Liver (tissue), 9 donors: ENCODE results near the gene SEC14L6. TPM values are rescaled to one million over a fixed set of nuclear protein-coding genes. Genes with fewer than 3 reads are reported as not detected.

ENCODE experiments used
- DNase-seq: peaks from one replicate; pipeline ENCODE4 v3.0.0-alpha.2; 2017; ENCODE audit warnings: low spot score
- H3K27ac ChIP-seq, 2 donors: one replicate each; pipeline ENCODE4 v1.7.0; 2013; ENCODE audit warnings: inconsistent platforms in 2 of 2, low read length in 2 of 2, control low read depth in 1 of 2, low read depth in 1 of 2, mild to moderate bottlenecking in 1 of 2
- H3K27me3 ChIP-seq, 4 donors: one replicate each; pipeline versions ENCODE4 v1.6.1 to v1.7.0; 2013; ENCODE audit warnings: low read length in 3 of 4, inconsistent platforms in 1 of 4, mild to moderate bottlenecking in 1 of 4, moderate library complexity in 1 of 4; ENCODE audit not compliant: control insufficient read depth in 4 of 4, insufficient read depth in 4 of 4
- H3K36me3 ChIP-seq, 4 donors: one replicate each; pipeline versions ENCODE4 v1.6.1 to v1.7.0; 2013; ENCODE audit warnings: low read length in 3 of 4, mild to moderate bottlenecking in 3 of 4, low read depth in 1 of 4, moderate library complexity in 1 of 4; ENCODE audit not compliant: control insufficient read depth in 4 of 4, insufficient read depth in 3 of 4
- H3K4me1 ChIP-seq, 4 donors: one replicate each; pipeline versions ENCODE4 v1.6.1 to v1.7.0; 2013; ENCODE audit warnings: low read length in 3 of 4, mild to moderate bottlenecking in 3 of 4, moderate library complexity in 1 of 4; ENCODE audit not compliant: control insufficient read depth in 4 of 4, insufficient read depth in 4 of 4
- H3K4me3 ChIP-seq, 3 donors: one replicate each; pipeline versions ENCODE4 v1.6.1 to v1.7.0; 2013; ENCODE audit warnings: low read length in 3 of 3, control low read depth in 1 of 3, low read depth in 1 of 3, mild to moderate bottlenecking in 1 of 3
- H3K9ac ChIP-seq, 2 donors: one replicate each; pipeline ENCODE4 v1.7.0; 2013; ENCODE audit warnings: low read length in 2 of 2, mild to moderate bottlenecking in 2 of 2, moderate library complexity in 2 of 2, control low read depth in 1 of 2, low read depth in 1 of 2
- H3K9me3 ChIP-seq, 4 donors: one replicate each; pipeline versions ENCODE4 v1.6.1 to v1.7.0; 2013; ENCODE audit warnings: low read length in 3 of 4; ENCODE audit not compliant: control insufficient read depth in 4 of 4
- ATF3 ChIP-seq: IDR thresholded peaks from 2 replicates; pipeline ENCODE4 v1.6.1; 2016; ENCODE audit warnings: antibody characterized with exemption
- EGR1 ChIP-seq, 2 donors: IDR thresholded peaks; 2 replicates each; pipeline ENCODE4 v1.6.1; 2016 to 2018; ENCODE audit warnings: antibody characterized with exemption in 2 of 2, low read depth in 2 of 2
- FOXA1 ChIP-seq: IDR thresholded peaks from 2 replicates; pipeline ENCODE4 v1.6.1; 2016; ENCODE audit warnings: antibody characterized with exemption
- FOXA2 ChIP-seq: IDR thresholded peaks from 2 replicates; pipeline ENCODE4 v1.6.1; 2016; ENCODE audit warnings: antibody characterized with exemption
- GABPA ChIP-seq, 2 donors: IDR thresholded peaks in 1 of 2; conservative IDR thresholded peaks in 1 of 2; 2 replicates each; pipeline ENCODE4 v1.6.1; 2016; ENCODE audit warnings: antibody characterized with exemption in 2 of 2, mild to moderate bottlenecking in 1 of 2, moderate library complexity in 1 of 2
- HNF4A ChIP-seq, 2 donors: conservative IDR thresholded peaks; 2 replicates each; pipeline ENCODE4 v1.6.1; 2016; ENCODE audit warnings: antibody characterized with exemption in 2 of 2, mild to moderate bottlenecking in 2 of 2
- HNF4G ChIP-seq: IDR thresholded peaks from 2 replicates; pipeline ENCODE4 v1.6.1; 2016; ENCODE audit warnings: antibody characterized with exemption
- JUND ChIP-seq, 2 donors: IDR thresholded peaks; 2 replicates each; pipeline ENCODE4 v1.6.1; 2016; ENCODE audit warnings: antibody characterized with exemption in 2 of 2
- NR2F2 ChIP-seq: IDR thresholded peaks from 2 replicates; pipeline ENCODE4 v1.6.1; 2016; ENCODE audit warnings: antibody characterized with exemption
- RAD21 ChIP-seq, 2 donors: IDR thresholded peaks; 2 replicates each; pipeline ENCODE4 v1.6.1; 2016; ENCODE audit warnings: antibody characterized with exemption in 2 of 2, mild to moderate bottlenecking in 2 of 2
- RXRA ChIP-seq, 2 donors: IDR thresholded peaks; 2 replicates each; pipeline ENCODE4 v1.6.1; 2017 to 2018; ENCODE audit warnings: antibody characterized with exemption in 2 of 2, mild to moderate bottlenecking in 1 of 2
- SP1 ChIP-seq: IDR thresholded peaks from 2 replicates; pipeline ENCODE4 v1.6.1; 2018; ENCODE audit warnings: antibody characterized with exemption, mild to moderate bottlenecking
- TAF1 ChIP-seq: conservative IDR thresholded peaks from 2 replicates; pipeline ENCODE4 v1.6.1; 2016; ENCODE audit warnings: antibody characterized with exemption, mild to moderate bottlenecking
- YY1 ChIP-seq: IDR thresholded peaks from 2 replicates; pipeline ENCODE4 v1.6.1; 2016; ENCODE audit warnings: antibody characterized with exemption, mild to moderate bottlenecking
- ZBTB33 ChIP-seq: IDR thresholded peaks from 2 replicates; pipeline ENCODE4 v1.6.1; 2016; ENCODE audit warnings: antibody characterized with exemption
- WGBS: extraction: QIAGEN DNeasy Blood & Tissue Kit; methylation state at CpG from one replicate; pipeline ENCODE4 v1.1.7; 2013; 5-methylcytosine and 5-hydroxymethylcytosine counted together
- polyA plus RNA-seq, 2 donors: library from polyadenylated mRNA; stranded (reverse) in 1 of 2; unstranded in 1 of 2; fragments of 200-250 nt in 1 of 2; fragments of >200 nt in 1 of 2; fragmentation: Nextera tagmentation in 1 of 2; extraction: Ambion mirVana in 1 of 2; gene quantifications; one replicate each; pipeline versions ENCODE4 v1.2.1 to v1.2.3, GENCODE V29; 2013 to 2015
- total RNA-seq, 2 donors: library from RNA; depleted of rRNA; stranded (reverse); fragments of >200 nt; gene quantifications; one replicate each; pipeline ENCODE4 v1.2.3, GENCODE V29; 2014
- TF ChIP-seq, protein P1 (sequence below): IDR thresholded peaks from 2 replicates; pipeline ENCODE4 v1.6.1; 2016; ENCODE audit warnings: antibody characterized with exemption
- TF ChIP-seq, protein P2 (sequence below): fragments of 150-350 bp; IDR thresholded peaks from 2 replicates; pipeline ENCODE4 v1.5.1; 2017; ENCODE audit warnings: improper control_type of control experiment, low read depth, low read length; ENCODE audit not compliant: missing input control
- TF ChIP-seq, protein P3 (sequence below): IDR thresholded peaks from 2 replicates; pipeline ENCODE4 v1.6.1; 2016; ENCODE audit warnings: antibody characterized with exemption, mild to moderate bottlenecking
- donor health status: healthy.
- donor health status: healthy.
- donor health status: healthy.
- donor health status: healthy.
- donor health status: healthy.

The SEC14L6 gene
- total and polyA plus RNA-seq, 4 donors, result 0.18 to 0.70 (median 0.28) TPM

DNA sequence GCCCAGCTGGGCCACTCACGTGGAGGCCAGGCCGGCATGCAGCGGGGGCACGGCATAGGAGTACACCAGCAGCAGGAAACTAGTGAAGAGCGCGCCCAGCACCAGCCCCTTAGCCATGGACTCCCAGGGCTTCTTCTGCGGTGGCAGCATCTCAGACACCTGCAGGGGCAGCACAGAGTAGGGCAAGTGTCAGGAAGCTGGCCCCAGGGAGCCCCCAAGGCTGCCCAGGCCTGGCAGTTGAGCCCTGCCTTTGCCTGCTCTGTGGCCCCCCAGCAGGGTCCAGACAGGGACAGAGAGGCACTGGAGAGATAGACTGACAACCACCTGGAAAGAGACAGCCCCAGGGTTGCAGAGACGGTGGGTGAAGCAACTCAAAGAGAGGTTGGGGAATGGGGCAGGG, 10.7 kb upstream of the SEC14L6 start:
- Histone ChIP-seq H3K4me1 (no peaks in the 10 kb centered on the region), H3K36me3 (no peaks in the 10 kb centered on the region), H3K4me3 (no peak overlapping the region), H3K9me3 (no peaks in the 10 kb centered on the region), H3K9ac (no peak overlapping the region), H3K27me3 (no peaks in the 10 kb centered on the region), H3K27ac (no peak overlapping the region)
- DNase-seq, result no peak
- TF ChIP-seq, protein P1, sequence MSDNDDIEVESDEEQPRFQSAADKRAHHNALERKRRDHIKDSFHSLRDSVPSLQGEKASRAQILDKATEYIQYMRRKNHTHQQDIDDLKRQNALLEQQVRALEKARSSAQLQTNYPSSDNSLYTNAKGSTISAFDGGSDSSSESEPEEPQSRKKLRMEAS, result no peak
- no peak for TF ChIP-seq SP1
- no peak for TF ChIP-seq HNF4G
- TF ChIP-seq, protein P2, sequence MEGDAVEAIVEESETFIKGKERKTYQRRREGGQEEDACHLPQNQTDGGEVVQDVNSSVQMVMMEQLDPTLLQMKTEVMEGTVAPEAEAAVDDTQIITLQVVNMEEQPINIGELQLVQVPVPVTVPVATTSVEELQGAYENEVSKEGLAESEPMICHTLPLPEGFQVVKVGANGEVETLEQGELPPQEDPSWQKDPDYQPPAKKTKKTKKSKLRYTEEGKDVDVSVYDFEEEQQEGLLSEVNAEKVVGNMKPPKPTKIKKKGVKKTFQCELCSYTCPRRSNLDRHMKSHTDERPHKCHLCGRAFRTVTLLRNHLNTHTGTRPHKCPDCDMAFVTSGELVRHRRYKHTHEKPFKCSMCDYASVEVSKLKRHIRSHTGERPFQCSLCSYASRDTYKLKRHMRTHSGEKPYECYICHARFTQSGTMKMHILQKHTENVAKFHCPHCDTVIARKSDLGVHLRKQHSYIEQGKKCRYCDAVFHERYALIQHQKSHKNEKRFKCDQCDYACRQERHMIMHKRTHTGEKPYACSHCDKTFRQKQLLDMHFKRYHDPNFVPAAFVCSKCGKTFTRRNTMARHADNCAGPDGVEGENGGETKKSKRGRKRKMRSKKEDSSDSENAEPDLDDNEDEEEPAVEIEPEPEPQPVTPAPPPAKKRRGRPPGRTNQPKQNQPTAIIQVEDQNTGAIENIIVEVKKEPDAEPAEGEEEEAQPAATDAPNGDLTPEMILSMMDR, result no peak
- no peak for TF ChIP-seq JUND (IDR thresholded peaks at IDR 0.05)
- no peak for TF ChIP-seq ATF3
- no peak for TF ChIP-seq FOXA2
- TF ChIP-seq RAD21 (IDR thresholded peaks at IDR 0.05), result no peak
- no peak for TF ChIP-seq FOXA1
- TF ChIP-seq NR2F2, result no peak
- TF ChIP-seq EGR1 (IDR thresholded peaks at IDR 0.05; ENCODE audit: low read depth in 2 of 2), result no peak
- TF ChIP-seq YY1, result no peak
- TF ChIP-seq HNF4A (conservative IDR thresholded peaks at IDR 0.05), result no peak
- TF ChIP-seq RXRA (IDR thresholded peaks at IDR 0.05), result no peak
- no peak for TF ChIP-seq GABPA (IDR thresholded peaks at IDR 0.05 in 1 of 2, conservative IDR thresholded peaks at IDR 0.05 in 1 of 2)
- no peak for TF ChIP-seq TAF1
- TF ChIP-seq, protein P3, sequence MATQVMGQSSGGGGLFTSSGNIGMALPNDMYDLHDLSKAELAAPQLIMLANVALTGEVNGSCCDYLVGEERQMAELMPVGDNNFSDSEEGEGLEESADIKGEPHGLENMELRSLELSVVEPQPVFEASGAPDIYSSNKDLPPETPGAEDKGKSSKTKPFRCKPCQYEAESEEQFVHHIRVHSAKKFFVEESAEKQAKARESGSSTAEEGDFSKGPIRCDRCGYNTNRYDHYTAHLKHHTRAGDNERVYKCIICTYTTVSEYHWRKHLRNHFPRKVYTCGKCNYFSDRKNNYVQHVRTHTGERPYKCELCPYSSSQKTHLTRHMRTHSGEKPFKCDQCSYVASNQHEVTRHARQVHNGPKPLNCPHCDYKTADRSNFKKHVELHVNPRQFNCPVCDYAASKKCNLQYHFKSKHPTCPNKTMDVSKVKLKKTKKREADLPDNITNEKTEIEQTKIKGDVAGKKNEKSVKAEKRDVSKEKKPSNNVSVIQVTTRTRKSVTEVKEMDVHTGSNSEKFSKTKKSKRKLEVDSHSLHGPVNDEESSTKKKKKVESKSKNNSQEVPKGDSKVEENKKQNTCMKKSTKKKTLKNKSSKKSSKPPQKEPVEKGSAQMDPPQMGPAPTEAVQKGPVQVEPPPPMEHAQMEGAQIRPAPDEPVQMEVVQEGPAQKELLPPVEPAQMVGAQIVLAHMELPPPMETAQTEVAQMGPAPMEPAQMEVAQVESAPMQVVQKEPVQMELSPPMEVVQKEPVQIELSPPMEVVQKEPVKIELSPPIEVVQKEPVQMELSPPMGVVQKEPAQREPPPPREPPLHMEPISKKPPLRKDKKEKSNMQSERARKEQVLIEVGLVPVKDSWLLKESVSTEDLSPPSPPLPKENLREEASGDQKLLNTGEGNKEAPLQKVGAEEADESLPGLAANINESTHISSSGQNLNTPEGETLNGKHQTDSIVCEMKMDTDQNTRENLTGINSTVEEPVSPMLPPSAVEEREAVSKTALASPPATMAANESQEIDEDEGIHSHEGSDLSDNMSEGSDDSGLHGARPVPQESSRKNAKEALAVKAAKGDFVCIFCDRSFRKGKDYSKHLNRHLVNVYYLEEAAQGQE, result no peak
- no peak for TF ChIP-seq ZBTB33
- 87% methylated on average over 8 of the region's 8 CpGs for WGBS

DNA sequence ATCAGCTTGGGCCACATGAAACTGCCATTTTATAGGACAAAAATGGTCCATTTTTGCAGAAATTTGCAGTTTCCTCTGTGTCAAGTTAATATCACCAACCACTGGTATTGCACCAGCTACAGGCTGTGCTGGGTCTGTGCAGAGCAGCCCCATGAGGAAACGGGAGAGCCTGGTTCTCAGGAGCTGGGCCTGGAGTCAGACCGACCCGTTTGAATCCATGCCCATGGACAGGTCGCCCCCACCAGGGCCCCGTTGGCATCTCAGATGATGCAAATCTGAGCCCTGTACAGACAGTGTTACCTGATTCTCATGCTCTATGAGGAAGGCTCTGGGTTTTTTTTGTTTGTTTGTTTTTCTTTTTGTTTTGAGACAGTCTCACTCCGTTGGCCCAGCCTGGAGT, 9.8 kb upstream of the SEC14L6 start:
- Histone ChIP-seq H3K36me3 (no peaks in the 10 kb centered on the region), H3K27ac (no peak overlapping the region), H3K4me3 (no peak overlapping the region), H3K4me1 (no peaks in the 10 kb centered on the region), H3K27me3 (no peaks in the 10 kb centered on the region), H3K9ac (no peak overlapping the region), H3K9me3 (no peaks in the 10 kb centered on the region)
- DNase-seq, result no peak
- 64% methylated on average over 6 of the region's 6 CpGs for WGBS
- no peak for TF ChIP-seq HNF4G
- TF ChIP-seq RAD21 (IDR thresholded peaks at IDR 0.05), result peak; percentile 42 to 45
